HS-27A (cell line): Measurements from ENCODE around the gene RAB3GAP2.
"Not testable (repeated sequence)": the region's sequence is repeated elsewhere in the genome, so short reads cannot be mapped to it uniquely, and the experiment has no call there.

ENCODE experiments used
- DNase-seq: peaks from one replicate; pipeline ENCODE4 v3.0.0-alpha.2; 2012; ENCODE audit warnings: low read depth, missing footprints

Gene RAB3GAP2

GRCh38 chr1:220239966-220240365, 32.3 kb downstream of the RAB3GAP2 start:
- no peak for DNase-seq

GRCh38 chr1:220239213-220239612, 33.0 kb downstream of the RAB3GAP2 start:
- no peak for DNase-seq

GRCh38 chr1:220236278-220236677, 36.0 kb downstream of the RAB3GAP2 start:
- DNase-seq = not testable (repeated sequence)

- no peak for DNase-seq
These were observed 36.8 kb downstream of the RAB3GAP2 start for GRCh38 chr1:220235462-220235861.

- no peak for DNase-seq
These were observed 38.3 kb downstream of the RAB3GAP2 start for GRCh38 chr1:220233927-220234326.

- no peak for DNase-seq
These were observed 42.5 kb downstream of the RAB3GAP2 start for GRCh38 chr1:220229771-220230170.

GRCh38 chr1:220227393-220227792, 44.9 kb downstream of the RAB3GAP2 start:
- no peak for DNase-seq

- DNase-seq = no peak
These were observed 45.5 kb downstream of the RAB3GAP2 start for GRCh38 chr1:220226752-220227151.

GRCh38 chr1:220225957-220226356, 46.3 kb downstream of the RAB3GAP2 start:
- no peak for DNase-seq

GRCh38 chr1:220224611-220225124, 47.6 kb downstream of the RAB3GAP2 start:
- no peak for DNase-seq

- DNase-seq = no peak
These were observed 48.2 kb downstream of the RAB3GAP2 start for GRCh38 chr1:220224033-220224432.

GRCh38 chr1:220222939-220223338, 49.3 kb downstream of the RAB3GAP2 start:
- no peak for DNase-seq

- DNase-seq = no peak
These were observed 50.6 kb downstream of the RAB3GAP2 start for GRCh38 chr1:220221670-220222069.

- no peak for DNase-seq
These were observed 51.0 kb downstream of the RAB3GAP2 start for GRCh38 chr1:220221269-220221668.

GRCh38 chr1:220220699-220221040, 51.6 kb downstream of the RAB3GAP2 start:
- DNase-seq = not testable (repeated sequence)

- DNase-seq = no peak
These were observed 52.2 kb downstream of the RAB3GAP2 start for GRCh38 chr1:220219865-220220698.

GRCh38 chr1:220219136-220219442, 53.2 kb downstream of the RAB3GAP2 start:
- DNase-seq = no peak

- DNase-seq = peak; percentile 2
These were observed 53.7 kb downstream of the RAB3GAP2 start for GRCh38 chr1:220218397-220219135.

GRCh38 chr1:220217383-220217988, 54.8 kb downstream of the RAB3GAP2 start:
- DNase-seq = no peak

- DNase-seq = no peak
These were observed 58.8 kb downstream of the RAB3GAP2 start for GRCh38 chr1:220213382-220213983.

- DNase-seq = no peak
These were observed 64.8 kb downstream of the RAB3GAP2 start for GRCh38 chr1:220207411-220207810.

GRCh38 chr1:220204758-220205157, 67.5 kb downstream of the RAB3GAP2 start:
- DNase-seq = not testable (repeated sequence)
